HG02588 (cell line): ENCODE data around the gene KRT84.

Source experiments
- ATAC-seq: cut with Tn5 transposase; IDR thresholded peaks from one replicate; pipeline ENCODE4 v1.9.1; 2021; ENCODE audit warnings: mild to moderate bottlenecking, moderate library complexity; ENCODE audit not compliant: unreplicated experiment

Gene KRT84

DNA sequence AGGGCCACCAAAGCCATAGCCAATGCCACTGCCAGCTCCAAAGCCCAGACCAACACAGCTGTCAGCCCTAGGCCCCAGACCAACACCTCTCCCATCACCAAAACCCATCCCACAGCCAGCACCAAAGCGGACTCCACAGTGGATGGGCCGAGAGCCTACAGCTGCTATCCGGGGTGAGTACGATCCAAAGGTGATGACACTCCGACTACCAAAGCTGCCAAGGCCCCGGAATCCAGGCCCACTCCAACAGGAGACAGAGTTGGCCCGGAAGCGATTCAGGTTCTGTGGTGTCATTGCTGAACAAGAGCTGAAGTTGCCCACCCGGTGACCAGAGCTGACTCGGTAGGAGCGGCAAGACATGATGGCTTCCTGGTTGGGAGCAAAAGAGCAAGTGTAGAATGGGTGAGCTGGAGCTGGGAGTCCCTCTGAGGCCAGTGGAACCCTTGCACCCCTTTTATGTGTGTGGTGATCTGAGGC lies at the start of gene KRT84:
Gene KRT84 (minus strand): TSS at position 427 of the 477 bp plus-strand sequence. CDS start 67 bp downstream, at position 360.
- ATAC-seq: no peak

GRCh38 chr12:52434760-52435530 lies 49.5 kb upstream of the KRT84 start:
- no peak for ATAC-seq

- ATAC-seq: no peak
Observed at GRCh38 chr12:52434081-52434733, 48.8 kb upstream of the KRT84 start, which contains the start of gene KRT75. Gene KRT75, minus strand, starts transcription at chr12:52434371. Its CDS starts 67 bp downstream, at chr12:52434304.

- no peak for ATAC-seq
Observed at GRCh38 chr12:52433501-52434080, 48.1 kb upstream of the KRT84 start.

DNA sequence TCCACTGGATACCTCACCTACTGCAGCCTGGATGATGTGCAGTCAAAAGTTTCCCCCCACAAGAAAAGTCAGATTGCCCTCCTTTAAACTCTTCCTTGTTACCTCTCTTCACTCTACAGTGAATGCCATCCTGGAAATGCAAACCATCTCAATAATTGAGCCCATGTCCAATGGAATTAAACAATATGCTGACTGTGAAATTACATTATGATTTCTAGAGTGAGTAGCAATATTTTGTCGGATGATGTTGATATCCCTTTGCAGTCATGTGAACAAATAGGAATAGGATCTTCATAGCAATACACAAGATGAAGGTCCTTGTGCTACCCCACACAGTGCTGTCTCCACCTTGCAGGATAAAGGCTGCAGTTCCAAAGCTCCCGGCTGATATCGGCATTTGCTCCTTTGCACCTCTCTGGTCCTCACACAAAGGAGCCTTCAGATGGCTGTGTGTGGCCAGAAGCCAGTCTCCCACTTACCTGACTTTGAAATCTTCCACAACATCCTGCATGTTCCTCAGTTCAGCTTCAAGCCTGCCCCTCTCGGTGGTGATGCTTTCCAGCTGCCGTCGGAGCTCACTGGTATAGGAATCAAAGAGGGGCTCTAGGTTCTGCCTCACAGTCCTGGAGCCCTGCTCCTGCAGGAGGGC lies 47.2 kb upstream of the KRT84 start:
- no peak for ATAC-seq

GRCh38 chr12:52428121-52428520 lies 42.7 kb upstream of the KRT84 start:
- ATAC-seq: no peak

GRCh38 chr12:52427083-52427482 lies 41.6 kb upstream of the KRT84 start:
- ATAC-seq: no peak

GRCh38 chr12:52426034-52426433 lies 40.6 kb upstream of the KRT84 start:
- ATAC-seq: no peak

GRCh38 chr12:52425466-52425865 lies 40.0 kb upstream of the KRT84 start:
- ATAC-seq: no peak

DNA sequence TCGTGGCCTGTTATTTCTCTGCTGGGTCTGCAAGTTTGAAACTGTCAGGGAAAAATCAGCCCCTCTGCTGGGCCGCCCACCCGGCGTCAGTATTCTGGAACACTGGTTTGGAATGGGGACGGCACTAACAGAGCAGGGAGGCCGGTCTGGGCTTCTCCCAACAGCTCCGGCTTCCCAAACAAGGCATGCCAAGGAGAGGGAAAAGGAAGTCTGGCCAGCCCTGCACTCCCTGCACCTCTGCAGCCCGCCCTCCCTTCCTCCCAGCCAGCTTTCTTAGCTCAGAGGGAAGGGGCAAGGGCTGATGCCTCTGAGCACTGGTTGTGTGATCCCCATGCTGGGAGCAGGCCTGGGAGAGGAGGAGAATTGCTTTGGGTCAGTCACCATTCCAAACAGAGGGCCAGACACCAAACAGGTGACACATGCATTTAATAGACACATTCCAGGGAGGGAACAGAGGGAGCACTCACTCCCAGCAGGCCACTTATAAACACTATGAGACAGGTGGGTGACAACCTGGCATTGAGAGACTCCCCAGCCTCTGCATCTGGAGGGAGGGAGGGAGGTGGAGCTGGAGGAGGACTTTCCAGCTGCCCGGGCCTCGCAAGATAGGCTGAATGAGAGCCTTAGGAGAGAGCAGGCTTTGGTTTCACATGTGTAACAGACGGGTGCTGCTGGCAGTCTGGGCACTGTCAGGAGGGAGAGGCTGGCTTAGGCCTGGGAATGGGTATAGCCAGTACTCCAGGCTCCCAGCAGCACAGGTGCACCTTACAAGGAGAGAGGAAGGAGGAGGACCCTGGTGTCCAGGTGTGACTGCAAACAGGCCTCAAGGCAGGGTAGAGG lies 38.4 kb upstream of the KRT84 start:
- ATAC-seq: no peak

- ATAC-seq: no peak
Observed at GRCh38 chr12:52423035-52423434, 37.6 kb upstream of the KRT84 start.

- no peak for ATAC-seq
Observed at GRCh38 chr12:52419656-52420055, 34.2 kb upstream of the KRT84 start.

DNA sequence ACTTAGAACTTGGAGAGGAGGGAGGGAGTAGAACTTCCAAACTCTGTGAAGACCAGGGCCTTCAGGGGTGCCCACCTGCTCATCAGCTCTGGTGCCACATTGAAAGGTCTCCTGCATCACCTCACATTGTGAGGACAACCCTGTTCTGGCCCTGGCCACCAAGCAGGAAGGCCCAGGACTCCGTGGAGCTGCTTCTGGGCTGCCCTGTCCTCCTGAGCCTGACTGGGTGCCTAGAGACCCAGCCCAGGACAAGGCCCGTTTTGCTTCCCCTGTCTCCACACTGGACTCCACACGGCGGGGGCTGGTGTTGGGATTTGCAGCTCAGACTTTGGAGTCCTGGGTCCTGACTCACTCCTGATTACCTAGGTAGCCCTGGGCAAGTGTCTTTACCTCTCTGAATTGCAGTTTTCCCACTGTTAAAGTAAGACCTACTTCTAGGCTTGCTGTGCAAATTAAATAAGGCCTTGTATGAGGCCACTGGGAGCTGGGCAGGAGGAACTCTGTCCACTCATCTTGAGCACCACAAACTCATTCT lies 33.2 kb upstream of the KRT84 start:
- ATAC-seq: no peak

GRCh38 chr12:52417740-52418139 lies 32.3 kb upstream of the KRT84 start:
- ATAC-seq: no peak

- ATAC-seq: no peak
Observed at GRCh38 chr12:52416795-52417194, 31.3 kb upstream of the KRT84 start.

DNA sequence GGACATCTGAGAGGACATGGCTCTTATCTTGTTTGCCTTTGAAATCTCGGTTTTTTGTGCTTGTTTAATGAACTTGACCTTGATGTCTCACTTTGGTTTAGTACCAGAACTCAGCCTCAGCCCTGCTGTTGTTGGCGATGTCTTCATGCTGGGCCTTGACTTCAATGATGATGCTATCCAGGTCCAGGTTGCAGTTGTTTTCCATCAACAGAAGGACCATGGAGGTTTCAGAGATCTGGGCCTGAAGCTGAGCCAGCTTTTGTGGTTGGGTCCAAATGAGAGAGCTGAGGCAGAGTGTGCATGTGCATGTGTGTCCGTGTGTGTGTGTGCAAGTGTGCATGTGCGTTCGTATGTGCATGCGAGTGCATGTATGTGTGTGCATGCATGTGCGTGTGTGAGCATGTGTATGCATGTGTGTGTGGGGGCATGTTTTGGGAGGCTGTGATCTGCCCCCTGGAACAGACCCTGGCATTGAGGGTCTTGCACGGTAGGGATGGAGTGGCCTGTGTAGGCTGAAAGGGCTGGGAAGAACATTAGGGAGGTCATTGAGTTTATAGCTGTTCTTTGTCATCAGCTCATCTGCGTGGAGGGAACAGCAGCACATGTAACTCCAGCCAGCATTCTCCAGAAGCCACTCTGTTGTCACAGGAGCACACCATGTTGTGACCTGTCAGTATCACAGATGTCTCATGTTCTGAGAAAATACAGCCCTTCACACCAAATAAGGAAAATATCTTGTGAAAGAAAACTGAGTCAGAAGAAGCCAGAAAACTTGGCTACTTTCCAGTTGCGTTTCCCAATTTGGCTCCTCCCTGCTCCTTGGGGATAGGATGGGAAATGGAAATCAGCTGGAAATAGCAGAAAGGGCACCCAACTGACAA lies 30.7 kb upstream of the KRT84 start:
- ATAC-seq: no peak

- no peak for ATAC-seq
Observed at GRCh38 chr12:52414936-52415335, 29.5 kb upstream of the KRT84 start.

DNA sequence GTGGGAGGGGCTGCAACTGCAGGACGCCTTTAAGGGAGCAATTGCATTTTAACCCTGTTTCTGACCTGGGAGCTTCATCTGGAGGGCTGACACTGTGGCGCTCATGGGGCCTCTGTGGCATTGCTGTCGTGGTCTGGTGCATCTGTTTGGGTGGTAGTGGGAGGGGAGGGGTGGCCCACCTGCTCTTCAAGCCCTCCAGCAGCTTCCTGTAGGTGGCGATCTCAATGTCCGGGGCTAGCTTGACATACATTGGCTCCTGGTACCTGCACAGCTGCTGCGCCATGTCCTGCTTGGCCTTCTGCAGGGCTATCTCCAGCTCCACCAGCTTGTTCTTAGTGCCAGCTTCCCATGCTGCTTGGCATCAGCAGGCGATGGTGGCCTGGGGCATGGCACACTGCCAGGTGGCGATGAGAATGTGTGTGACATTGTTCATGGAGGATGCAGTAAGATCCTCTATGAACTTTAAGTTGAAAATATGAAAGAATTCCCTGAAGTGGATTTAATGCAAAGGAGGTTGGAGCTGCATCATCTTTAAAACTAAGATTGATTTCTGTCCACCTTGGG lies 28.4 kb upstream of the KRT84 start:
- no peak for ATAC-seq

DNA sequence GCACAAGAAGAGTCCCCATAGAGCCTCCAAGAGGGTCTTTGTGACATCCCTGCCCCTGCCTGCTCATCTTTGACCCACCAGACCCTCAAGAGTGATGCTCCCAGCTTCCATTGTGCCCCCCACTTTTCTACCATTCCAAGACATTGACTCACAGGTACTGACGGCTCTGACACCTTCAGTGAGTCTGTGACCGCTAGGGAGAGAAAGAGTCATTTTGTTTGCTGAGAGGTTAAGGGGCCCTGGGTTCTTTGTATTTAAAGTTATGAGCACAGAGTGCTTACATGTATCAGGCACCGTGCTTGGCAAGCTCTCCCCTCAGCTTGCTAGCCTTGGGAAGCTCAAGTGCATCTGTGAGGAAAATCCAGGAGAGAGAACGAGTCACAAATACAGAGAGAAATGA lies 27.8 kb upstream of the KRT84 start:
- ATAC-seq: no peak
